K562 (cell line): ENCODE data around the gene HLA-DPA1.

Source experiments
- PBX2 ChIP-seq, 2 experiments: IDR thresholded peaks in 1 of 2; conservative IDR thresholded peaks in 1 of 2; 2 replicates each; pipeline ENCODE4 v1.6.1; 2016; ENCODE audit warnings: low read depth in 2 of 2, mild to moderate bottlenecking in 1 of 2, missing compliant biosample characterization in 1 of 2, missing genetic modification characterization in 1 of 2, moderate library complexity in 1 of 2
- STAT5B ChIP-seq: fragments of 250-450 bp; sonication (Bioruptor Pico); IDR thresholded peaks from 2 replicates; pipeline ENCODE4 v1.8.0; 2021; ENCODE audit warnings: mild to moderate bottlenecking, inconsistent platforms
- ZNF57 ChIP-seq: fragments of 450-650 bp; formaldehyde crosslinking; IDR thresholded peaks from 2 replicates; pipeline ENCODE4 v1.4.0; 2020; ENCODE audit warnings: mild to moderate bottlenecking, moderate library complexity

- TF ChIP-seq PBX2 (CRISPR knock-in tag; IDR thresholded peaks at IDR 0.05; ENCODE audit: low read depth) (no peak), PBX2 (tag; conservative IDR thresholded peaks at IDR 0.05; ENCODE audit: low read depth) (no peak), ZNF57 (CRISPR knock-in tag) (no peak), STAT5B (CRISPR knock-in tag) (no peak)
Observed at GRCh38 chr6:33081098-33081824, 7.8 kb upstream of the HLA-DPA1 start.
